HG02840 (cell line): Measurements from ENCODE around the gene LHX2.
"Not testable (repeated sequence)": the region's sequence is repeated elsewhere in the genome, so short reads cannot be mapped to it uniquely, and the experiment has no call there.

Experiments
- ATAC-seq: cut with Tn5 transposase; IDR thresholded peaks from one replicate; pipeline ENCODE4 v1.9.1; 2021; ENCODE audit warnings: mild to moderate bottlenecking, moderate library complexity, moderate number of reproducible peaks; ENCODE audit not compliant: unreplicated experiment, low FRiP score

The LHX2 gene

GRCh38 chr9:124011460-124012301 lies at the start of gene LHX2:
Gene LHX2 (plus strand): TSS chr9:124011768. CDS start chr9:124012349, 581 bp downstream.
- ATAC-seq, result no peak

GRCh38 chr9:123964761-123965160 lies 46.8 kb upstream of the LHX2 start:
- ATAC-seq, result no peak

GRCh38 chr9:123965801-123966686 lies 45.5 kb upstream of the LHX2 start:
- ATAC-seq, result no peak

GRCh38 chr9:123967323-123967722 lies 44.2 kb upstream of the LHX2 start:
- ATAC-seq, result no peak

- no peak for ATAC-seq
Observed at GRCh38 chr9:123972618-123973017, 39.0 kb upstream of the LHX2 start.

- ATAC-seq, result no peak
Observed at GRCh38 chr9:123973590-123974223, 37.9 kb upstream of the LHX2 start.

GRCh38 chr9:123974471-123974870 lies 37.1 kb upstream of the LHX2 start:
- no peak for ATAC-seq

GRCh38 chr9:123975871-123976270 lies 35.7 kb upstream of the LHX2 start:
- no peak for ATAC-seq

GRCh38 chr9:123976579-123976978 lies 35.0 kb upstream of the LHX2 start:
- not testable (repeated sequence) for ATAC-seq

- no peak for ATAC-seq
Observed at GRCh38 chr9:123978981-123979380, 32.6 kb upstream of the LHX2 start.

GRCh38 chr9:123982535-123982934 lies 29.0 kb upstream of the LHX2 start:
- ATAC-seq, result no peak

- no peak for ATAC-seq
Observed at GRCh38 chr9:123983047-123983446, 28.5 kb upstream of the LHX2 start.

GRCh38 chr9:123984802-123985201 lies 26.8 kb upstream of the LHX2 start:
- no peak for ATAC-seq

GRCh38 chr9:123985869-123986268 lies 25.7 kb upstream of the LHX2 start:
- no peak for ATAC-seq

GRCh38 chr9:123990427-123990826 lies 21.1 kb upstream of the LHX2 start:
- ATAC-seq, result no peak

- ATAC-seq, result not testable (repeated sequence)
Observed at GRCh38 chr9:123992679-123993078, 18.9 kb upstream of the LHX2 start.

- ATAC-seq, result no peak
Observed at GRCh38 chr9:123996731-123997421, 14.7 kb upstream of the LHX2 start.

- no peak for ATAC-seq
Observed at GRCh38 chr9:123997665-123998277, 13.8 kb upstream of the LHX2 start.

- no peak for ATAC-seq
Observed at GRCh38 chr9:123998278-123998925, 13.2 kb upstream of the LHX2 start.
